GM12878 (cell line): ENCODE data around the gene ZSWIM3. TPM values are rescaled to one million over a fixed set of nuclear protein-coding genes. Genes with fewer than 3 reads are reported as not detected.

ENCODE experiments used
- ATAC-seq: fragments of 200-7000 bp; cut with Tn5 transposase; 3 replicates; pipeline ENCODE4 v1.9.1; 2020; ENCODE audit warnings: mild to moderate bottlenecking, moderate library complexity
- BruUV-seq: library from RNA; stranded (reverse); fragments of 400-500 nt; replicated peaks from 2 replicates; lab custom pipeline; 2021; lab: Mats Ljungman, UMichigan
- CTCF ChIA-PET: fragments of 300-600 bp; sonication (Branson Sonifier 250); formaldehyde crosslinking; extraction: SDS; loops from one replicate; lab custom pipeline; 2021; ENCODE audit warnings: inconsistent platforms; lab: Yijun Ruan, JAX
- POLR2A ChIA-PET: fragments of 350-600 bp; formaldehyde crosslinking; extraction: SDS; loops from one replicate; lab custom pipeline; 2021; ENCODE audit warnings: inconsistent platforms; lab: Charles Lee
- RAD21 ChIA-PET: fragments of 300-600 bp; sonication (Branson Sonifier 250); formaldehyde crosslinking; loops from one replicate; lab custom pipeline; 2023; ENCODE audit warnings: antibody characterized with exemption; ENCODE audit not compliant: unreplicated experiment; lab: Charles Lee
- SMC1A ChIA-PET: fragments of 300-600 bp; sonication (Branson Sonifier 250); formaldehyde crosslinking; loops from one replicate; lab custom pipeline; 2023; ENCODE audit not compliant: unreplicated experiment, uncharacterized antibody; lab: Charles Lee
- DNase-seq: peaks from one replicate; pipeline ENCODE4 v3.0.0-alpha.2; 2011; ENCODE audit warnings: low read depth, low spot score
- FAIRE-seq: peaks from 3 replicates; lab custom pipeline; 2011; peaks lifted over from hg19 to GRCh38; lab: Jason Lieb, UNC
- H2AFZ ChIP-seq: 2 replicates; pipeline ENCODE4 v1.6.0; 2011; ENCODE audit warnings: low read depth, low read length, control low read depth; ENCODE audit not compliant: control insufficient read depth
- H3K27ac ChIP-seq: 2 replicates; pipeline ENCODE4 v1.5.1; 2011; ENCODE audit warnings: control low read depth; ENCODE audit not compliant: control insufficient read depth, insufficient read depth
- H3K27me3 ChIP-seq, 2 experiments: replicated peaks in 1 of 2; 2 replicates each; pipeline versions ENCODE4 v1.6.0 to v1.6.1; 2011; ENCODE audit warnings: low read length in 1 of 2; ENCODE audit not compliant: control insufficient read depth in 2 of 2, insufficient read depth in 2 of 2
- H3K36me3 ChIP-seq, 2 experiments: 2 replicates each; pipeline ENCODE4 v1.5.1; 2011; ENCODE audit warnings: low read length in 1 of 2; ENCODE audit not compliant: control insufficient read depth in 2 of 2, insufficient read depth in 2 of 2
- H3K4me1 ChIP-seq: 2 replicates; pipeline ENCODE4 v1.6.1; 2011; ENCODE audit warnings: mild to moderate bottlenecking, low read length, moderate library complexity, mixed read lengths; ENCODE audit not compliant: control insufficient read depth, insufficient read depth
- H3K4me2 ChIP-seq: 2 replicates; pipeline ENCODE4 v1.6.0; 2011; ENCODE audit warnings: control low read depth; ENCODE audit not compliant: control insufficient read depth, insufficient read depth
- H3K4me3 ChIP-seq: fragments of 200-600 bp; sonication (generic); 2 replicates; pipeline ENCODE4 v1.5.1; 2016
- H3K79me2 ChIP-seq: 2 replicates; pipeline ENCODE4 v1.6.0; 2011; ENCODE audit warnings: low read length; ENCODE audit not compliant: control insufficient read depth, insufficient read depth
- H3K9ac ChIP-seq: 2 replicates; pipeline ENCODE4 v1.8.0; 2011; ENCODE audit warnings: low read length, control low read depth, mixed read lengths; ENCODE audit not compliant: control insufficient read depth, insufficient read depth
- H3K9me3 ChIP-seq: replicated peaks from 3 replicates; pipeline ENCODE4 v1.5.1; 2011; ENCODE audit warnings: mild to moderate bottlenecking, low read length; ENCODE audit not compliant: control insufficient read depth, insufficient read depth
- H4K20me1 ChIP-seq: 2 replicates; pipeline ENCODE4 v1.6.0; 2011; ENCODE audit not compliant: control insufficient read depth, insufficient read depth
- EGR1 ChIP-seq, 2 experiments: IDR thresholded peaks; 1 replicate in 1 of 2; 2 replicates in 1 of 2; pipeline ENCODE4 v1.6.1; 2011 to 2012; ENCODE audit warnings: low read depth in 2 of 2, low read length in 2 of 2, borderline replicate concordance in 1 of 2, mild to moderate bottlenecking in 1 of 2, moderate library complexity in 1 of 2
- ETV6 ChIP-seq, 2 experiments: fragments of 450-650 bp in 1 of 2; IDR thresholded peaks in 1 of 2; conservative IDR thresholded peaks in 1 of 2; 2 replicates each; pipeline ENCODE4 v1.6.1; 2014; ENCODE audit warnings: antibody characterized with exemption in 1 of 2, borderline replicate concordance in 1 of 2, low read depth in 1 of 2, mild to moderate bottlenecking in 1 of 2, moderate library complexity in 1 of 2
- JUNB ChIP-seq: IDR thresholded peaks from 2 replicates; pipeline ENCODE4 v1.6.1; 2016; ENCODE audit warnings: antibody characterized with exemption, mild to moderate bottlenecking
- LARP7 ChIP-seq: fragments of 450-650 bp; IDR thresholded peaks from 2 replicates; pipeline ENCODE4 v1.6.1; 2017; ENCODE audit warnings: mild to moderate bottlenecking
- MYB ChIP-seq: fragments of 150-350 bp; IDR thresholded peaks from 2 replicates; pipeline ENCODE4 v1.6.1; 2014; ENCODE audit warnings: mild to moderate bottlenecking, low read depth, low read length, borderline replicate concordance
- PAX5 ChIP-seq: IDR thresholded peaks from 2 replicates; pipeline ENCODE4 v1.6.1; 2011; ENCODE audit warnings: low read depth, low read length, borderline replicate concordance
- POLR2AphosphoS5 ChIP-seq: IDR thresholded peaks from 2 replicates; pipeline ENCODE4 v1.6.1; 2011; ENCODE audit warnings: mild to moderate bottlenecking, low read length, inconsistent platforms
- STAT1 ChIP-seq: fragments of 450-650 bp; conservative IDR thresholded peaks from 2 replicates; pipeline ENCODE4 v1.6.1; 2014; ENCODE audit warnings: antibody characterized with exemption, mild to moderate bottlenecking
- WGBS: methylation state at CpG from one replicate; pipeline ENCODE4 v1.1.6; 2016; ENCODE audit warnings: low lambda C conversion rate; ENCODE audit not compliant: insufficient replicate concordance, insufficient coverage; ENCODE audit errors: missing lambda C conversion rate; 5-methylcytosine and 5-hydroxymethylcytosine counted together
- in situ Hi-C: fragments of 300-500 bp; cut with MboI; formaldehyde crosslinking; loops from 9 replicates; pipeline ENCODE4 v1.14.3; 2018; ENCODE audit warnings: mixed read lengths
- intact Hi-C: fragments of 100-400 bp; cut with micrococcal nuclease; formaldehyde crosslinking; loops from one replicate; pipeline ENCODE4 v1.14.2; 2022; ENCODE audit not compliant: unreplicated experiment
- polyA plus RNA-seq, 11 experiments: library from polyadenylated mRNA; depleted of rRNA in 4 of 11; unstranded in 6 of 11; stranded (reverse) in 5 of 11; fragments of >200 nt; fragmentation: Nextera tagmentation in 4 of 11; fragmentation: Illumina TruSeq in 1 of 11; extraction: Ambion mirVana in 4 of 11; extraction: Trizol in 1 of 11; gene quantifications; 1 replicate in 1 of 11; 2 replicates in 10 of 11; pipeline versions ENCODE4 v1.2.1 to v1.2.3, GENCODE V29; 2011 to 2016; ENCODE audit warnings: inconsistent platforms in 2 of 11, missing spikeins in 2 of 11, low read depth in 1 of 11
- total RNA-seq, 4 experiments: library from RNA; depleted of rRNA in 3 of 4; stranded (reverse); fragments of >200 nt in 3 of 4; fragmentation: Illumina TruSeq in 1 of 4; extraction: Trizol in 1 of 4; gene quantifications; 2 replicates each; pipeline versions ENCODE4 v1.2.1 to v1.2.3, GENCODE V29; 2013 to 2021
- TF ChIP-seq, protein P1 (sequence below): fragments of 450-650 bp; formaldehyde crosslinking; IDR thresholded peaks from 2 replicates; pipeline ENCODE4 v1.4.0; 2022; ENCODE audit warnings: mild to moderate bottlenecking, moderate library complexity

Gene ZSWIM3
- total and polyA plus RNA-seq, 10 of the 15 experiments (the other 5 are each of a cell fraction or from before 2014, with no cell fraction given): 1.6 to 5.1 (median 4.2) TPM

DNA sequence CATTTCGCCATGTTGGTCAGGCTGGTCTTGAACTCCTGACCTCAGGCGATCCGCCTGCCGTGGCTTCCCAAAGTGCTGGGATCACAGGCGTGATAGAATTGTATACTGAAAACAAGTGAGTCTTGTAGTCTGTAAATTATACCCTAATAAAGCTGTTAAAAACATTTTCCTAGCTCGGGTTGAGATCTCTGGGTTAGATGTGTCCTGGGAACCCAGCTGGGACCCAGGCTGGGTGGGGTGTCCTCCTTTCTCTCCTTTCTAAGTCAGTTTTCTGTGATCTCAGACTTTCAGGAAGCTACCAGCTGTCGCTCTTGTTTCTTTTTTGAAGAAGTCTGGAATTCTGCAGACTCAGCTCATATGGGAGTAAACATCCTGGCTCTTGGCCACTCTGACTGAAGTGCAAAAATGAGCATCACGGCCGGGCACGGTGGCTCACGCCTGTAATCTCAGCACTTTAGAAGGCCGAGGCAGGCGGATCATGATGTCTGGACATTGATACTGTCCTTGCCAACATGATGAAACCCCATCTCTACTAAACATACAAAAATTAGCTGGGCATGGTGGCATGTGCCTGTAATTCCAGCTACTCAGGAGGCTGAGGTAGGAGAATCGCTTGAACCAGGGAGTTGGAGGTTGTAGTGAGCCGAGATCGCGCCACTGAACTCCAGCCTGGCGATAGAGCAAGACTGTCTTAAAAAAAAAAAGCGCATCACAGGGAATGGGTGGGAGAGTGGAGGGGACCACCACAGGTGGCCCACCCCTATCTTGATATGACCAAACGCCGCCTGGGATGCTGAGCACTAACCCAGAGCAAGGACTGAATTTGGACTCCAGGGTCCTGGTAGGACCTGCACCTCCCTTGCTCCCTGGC, 67.2 kb downstream of the ZSWIM3 start:
- ChIA-PET RAD21 (no interaction called here), CTCF (interaction anchor here (1.0 to 2.0 kb wide), 4 partner anchors 9 to 125 kb away, joined by 4 to 10 read pairs (median 6); partner anchors contain the start of genes CTSA and NEURL2), SMC1A (interaction anchor here (0.6 to 0.9 kb wide), 2 partner anchors 10 to 36 kb away, joined by 4 to 7 read pairs; no protein-coding TSS in a partner anchor), POLR2A (interaction anchor here (0.6 kb wide), 1 partner anchor 209 kb away, joined by 3 read pairs; no protein-coding TSS in a partner anchor)
- ATAC-seq: no peak
- Histone ChIP-seq H4K20me1 (no peaks in the 10 kb centered on the region), H3K79me2 (no peaks in the 10 kb centered on the region), H3K27ac (no peak overlapping the region), H2AFZ (no peak overlapping the region), H3K9me3 (no peaks in the 10 kb centered on the region), H3K4me1 (no peaks in the 10 kb centered on the region)
- no peak for TF ChIP-seq EGR1 (IDR thresholded peaks at IDR 0.05; ENCODE audit: borderline replicate concordance in 1 of 2, low read depth in 2 of 2, low read length in 2 of 2)
- no peak for TF ChIP-seq PAX5
- TF ChIP-seq, all 136 proteins: peak for 0
- intact Hi-C loops (no loop called here), in situ Hi-C loops (no loop called here)
- Histone ChIP-seq H3K36me3 (no peaks in the 10 kb centered on the region), H3K4me3 (no peak overlapping the region), H3K27me3 (no peaks in the 10 kb centered on the region), H3K4me2 (no peak overlapping the region), H3K9ac (no peak overlapping the region)
- WGBS: 68% methylated on average over 21 of the region's 21 CpGs
- no peak for DNase-seq
- no TSS peak for BruUV-seq
- FAIRE-seq: no peak

DNA sequence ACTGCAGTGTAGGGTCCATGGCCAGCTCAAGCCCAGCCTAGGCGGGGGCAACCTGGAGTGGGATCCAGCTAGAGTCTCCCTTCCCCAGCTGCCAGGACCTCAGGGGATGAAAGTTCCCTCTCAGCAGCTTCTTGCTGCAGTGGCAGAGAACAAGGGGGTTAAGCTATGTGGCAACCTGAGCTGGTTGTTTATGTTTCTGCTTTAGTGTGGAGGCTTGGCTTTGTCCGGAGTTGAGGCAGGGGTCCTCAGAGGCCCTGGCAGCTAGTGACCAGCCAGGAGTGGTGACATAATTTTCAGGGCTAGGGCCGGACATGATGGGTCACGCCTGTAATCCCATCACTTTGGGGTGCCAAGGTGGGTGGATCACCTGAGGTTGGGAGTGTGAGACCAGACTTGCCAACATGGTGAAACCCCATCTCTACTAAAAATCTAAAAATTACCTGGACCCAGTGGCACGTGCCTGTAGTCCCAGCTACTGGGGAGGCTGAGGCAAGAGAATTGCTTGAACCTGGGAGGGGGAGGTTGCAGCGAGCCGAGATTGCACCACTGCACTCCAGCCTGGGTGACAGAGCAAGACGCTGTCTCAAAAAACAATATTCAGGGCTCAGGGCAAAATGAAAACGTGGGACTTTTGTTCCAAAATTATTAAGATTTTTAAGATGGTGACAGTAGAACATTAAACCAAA, 68.5 kb downstream of the ZSWIM3 start:
- Histone ChIP-seq H2AFZ (no peak overlapping the region), H3K79me2 (no peaks in the 10 kb centered on the region), H3K27ac (no peak overlapping the region), H3K4me2 (no peak overlapping the region), H3K36me3 (no peaks in the 10 kb centered on the region), H3K4me3 (no peak overlapping the region), H4K20me1 (no peaks in the 10 kb centered on the region), H3K9ac (no peak overlapping the region), H3K4me1 (no peaks in the 10 kb centered on the region), H3K27me3 (no peaks in the 10 kb centered on the region), H3K9me3 (no peaks in the 10 kb centered on the region)
- CTCF ChIA-PET: interaction anchor here (0.8 to 1.9 kb wide), 2 partner anchors 9 to 127 kb away, joined by 3 to 6 read pairs; no protein-coding TSS in a partner anchor
- DNase-seq (no peak), ATAC-seq (no peak), FAIRE-seq (no peak)
- WGBS: 22% methylated on average over 9 of the region's 9 CpGs
- BruUV-seq: no TSS peak
- RAD21 ChIA-PET: interaction anchor here (1.1 kb wide), 1 partner anchor 127 kb away, joined by 3 read pairs; no protein-coding TSS in a partner anchor
- POLR2A ChIA-PET: interaction anchor here (0.6 kb wide), 1 partner anchor 9 kb away, joined by 4 read pairs; no protein-coding TSS in a partner anchor
- in situ Hi-C loops: no loop called here
- SMC1A ChIA-PET: no interaction called here
- intact Hi-C loops: no loop called here
- TF ChIP-seq STAT1 (no peak), JUNB (no peak), MYB (no peak), ETV6 (conservative IDR thresholded peaks at IDR 0.05 in 1 of 2, IDR thresholded peaks at IDR 0.05 in 1 of 2; ENCODE audit: borderline replicate concordance in 1 of 2, low read depth in 1 of 2) (no peak), POLR2AphosphoS5 (no peak), LARP7 (no peak)
- TF ChIP-seq, protein P1, sequence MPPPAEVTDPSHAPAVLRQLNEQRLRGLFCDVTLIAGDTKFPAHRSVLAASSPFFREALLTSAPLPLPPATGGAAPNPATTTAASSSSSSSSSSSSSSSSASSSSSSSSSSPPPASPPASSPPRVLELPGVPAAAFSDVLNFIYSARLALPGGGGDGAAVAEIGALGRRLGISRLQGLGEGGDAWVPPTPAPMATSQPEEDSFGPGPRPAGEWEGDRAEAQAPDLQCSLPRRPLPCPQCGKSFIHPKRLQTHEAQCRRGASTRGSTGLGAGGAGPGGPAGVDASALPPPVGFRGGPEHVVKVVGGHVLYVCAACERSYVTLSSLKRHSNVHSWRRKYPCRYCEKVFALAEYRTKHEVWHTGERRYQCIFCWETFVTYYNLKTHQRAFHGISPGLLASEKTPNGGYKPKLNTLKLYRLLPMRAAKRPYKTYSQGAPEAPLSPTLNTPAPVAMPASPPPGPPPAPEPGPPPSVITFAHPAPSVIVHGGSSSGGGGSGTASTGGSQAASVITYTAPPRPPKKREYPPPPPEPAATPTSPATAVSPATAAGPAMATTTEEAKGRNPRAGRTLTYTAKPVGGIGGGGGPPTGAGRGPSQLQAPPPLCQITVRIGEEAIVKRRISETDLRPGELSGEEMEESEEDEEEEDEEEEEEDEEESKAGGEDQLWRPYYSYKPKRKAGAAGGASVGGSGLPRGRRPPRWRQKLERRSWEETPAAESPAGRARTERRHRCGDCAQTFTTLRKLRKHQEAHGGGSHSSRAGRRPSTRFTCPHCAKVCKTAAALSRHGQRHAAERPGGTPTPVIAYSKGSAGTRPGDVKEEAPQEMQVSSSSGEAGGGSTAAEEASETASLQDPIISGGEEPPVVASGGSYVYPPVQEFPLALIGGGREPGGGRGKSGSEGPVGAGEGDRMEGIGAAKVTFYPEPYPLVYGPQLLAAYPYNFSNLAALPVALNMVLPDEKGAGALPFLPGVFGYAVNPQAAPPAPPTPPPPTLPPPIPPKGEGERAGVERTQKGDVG (CRISPR knock-in tag): no peak
